HPDE6-E6E7 (cell line): ENCODE data around the gene NOXA1.

Experiments used
- DNase-seq: peaks from one replicate; pipeline ENCODE4 v3.0.0; 2011; ENCODE audit warnings: missing footprints; ENCODE audit errors: extremely low spot score

NOXA1 gene

GRCh38 chr9:137387114-137387890, 35.9 kb upstream of the NOXA1 start:
- no peak for DNase-seq

- no peak for DNase-seq
Measured at GRCh38 chr9:137387891-137388560, 35.2 kb upstream of the NOXA1 start.

- no peak for DNase-seq
Measured at GRCh38 chr9:137388589-137389427, 34.4 kb upstream of the NOXA1 start.

- DNase-seq: no peak
Measured at GRCh38 chr9:137389428-137389746, 33.8 kb upstream of the NOXA1 start.

- no peak for DNase-seq
Measured at GRCh38 chr9:137390553-137391410, 32.4 kb upstream of the NOXA1 start.

- no peak for DNase-seq
Measured at GRCh38 chr9:137391411-137391754, 31.8 kb upstream of the NOXA1 start.

GRCh38 chr9:137392232-137393007, 30.8 kb upstream of the NOXA1 start:
- DNase-seq: no peak

- no peak for DNase-seq
Measured at GRCh38 chr9:137393176-137394150, 29.7 kb upstream of the NOXA1 start.

- no peak for DNase-seq
Measured at GRCh38 chr9:137394866-137395665, 28.1 kb upstream of the NOXA1 start.

- DNase-seq: no peak
Measured at GRCh38 chr9:137395666-137396010, 27.6 kb upstream of the NOXA1 start.

- DNase-seq: no peak
Measured at GRCh38 chr9:137396227-137396626, 27.0 kb upstream of the NOXA1 start.

- no peak for DNase-seq
Measured at GRCh38 chr9:137396634-137397367, 26.4 kb upstream of the NOXA1 start.

GRCh38 chr9:137397675-137398423, 25.3 kb upstream of the NOXA1 start:
- DNase-seq: no peak

- DNase-seq: no peak
Measured at GRCh38 chr9:137398561-137399468, 24.4 kb upstream of the NOXA1 start.

GRCh38 chr9:137402746-137403145, 20.4 kb upstream of the NOXA1 start:
- no peak for DNase-seq

- no peak for DNase-seq
Measured at GRCh38 chr9:137403269-137403668, 19.9 kb upstream of the NOXA1 start.
